IMR-90 (cell line): ENCODE measurements around the gene ZNF365. TPM values are rescaled to one million over a fixed set of nuclear protein-coding genes. Genes with fewer than 3 reads are reported as not detected.

Experiments
- ATAC-seq: fragments of 200-7000 bp; cut with Tn5 transposase; 2 replicates; pipeline ENCODE4 v1.9.1; 2020; ENCODE audit warnings: low read depth, mild to moderate bottlenecking, moderate library complexity
- BruUV-seq: library from RNA; stranded (reverse); fragments of 400-500 nt; replicated peaks from 2 replicates; lab custom pipeline; 2021; lab: Mats Ljungman, UMichigan
- CTCF ChIA-PET: fragments of 300-600 bp; formaldehyde crosslinking; extraction: SDS; loops from one replicate; lab custom pipeline; 2021; ENCODE audit warnings: antibody characterized with exemption; lab: Yijun Ruan, JAX
- POLR2A ChIA-PET: fragments of 300-600 bp; sonication (Branson Sonifier 250); formaldehyde crosslinking; loops from one replicate; lab custom pipeline; 2022; ENCODE audit warnings: antibody characterized with exemption; ENCODE audit not compliant: unreplicated experiment; lab: Charles Lee
- DNase-seq: peaks from one replicate; pipeline ENCODE4 v3.0.0; 2013
- H2AFZ ChIP-seq: replicated peaks from 2 replicates; pipeline ENCODE3; 2013; ENCODE audit warnings: low read length, mild to moderate bottlenecking; ENCODE audit not compliant: poor library complexity
- H2AK5ac ChIP-seq: 2 replicates; pipeline ENCODE4 v1.6.1; 2013; ENCODE audit warnings: low read depth, low read length, inconsistent platforms
- H2AK9ac ChIP-seq: replicated peaks from 2 replicates; pipeline ENCODE3; 2013; ENCODE audit warnings: mild to moderate bottlenecking, low read depth, low read length, moderate library complexity; ENCODE audit not compliant: poor library complexity
- H2BK120ac ChIP-seq: 2 replicates; pipeline ENCODE4 v1.6.1; 2013; ENCODE audit warnings: low read depth, low read length, inconsistent platforms
- H2BK15ac ChIP-seq: 3 replicates; pipeline ENCODE4 v1.6.1; 2013; ENCODE audit warnings: low read depth, low read length, inconsistent platforms
- H2BK20ac ChIP-seq: 2 replicates; pipeline ENCODE4 v1.6.1; 2013; ENCODE audit warnings: low read depth, mild to moderate bottlenecking, inconsistent platforms, low read length, moderate library complexity
- H2BK5ac ChIP-seq: 2 replicates; pipeline ENCODE4 v1.6.1; 2013; ENCODE audit warnings: mild to moderate bottlenecking, low read depth, low read length, inconsistent platforms; ENCODE audit not compliant: poor library complexity, severe bottlenecking
- H3K14ac ChIP-seq: replicated peaks from 2 replicates; pipeline ENCODE4 v1.6.1; 2013; ENCODE audit warnings: low read depth, low read length, inconsistent platforms
- H3K18ac ChIP-seq: 2 replicates; pipeline ENCODE4 v1.6.1; 2013; ENCODE audit warnings: low read depth, low read length, control low read depth
- H3K23ac ChIP-seq: 2 replicates; pipeline ENCODE4 v1.6.1; 2013; ENCODE audit warnings: low read depth, low read length, inconsistent platforms
- H3K27ac ChIP-seq: 2 replicates; pipeline ENCODE4 v1.5.1; 2013; ENCODE audit warnings: mild to moderate bottlenecking, control low read depth, low read length; ENCODE audit not compliant: insufficient read depth
- H3K27me3 ChIP-seq: 2 replicates; pipeline ENCODE4 v1.6.1; 2013; ENCODE audit warnings: low read length; ENCODE audit not compliant: control insufficient read depth, insufficient read depth
- H3K36me3 ChIP-seq: 2 replicates; pipeline ENCODE4 v1.6.1; 2013; ENCODE audit warnings: low read length, mixed read lengths; ENCODE audit not compliant: control insufficient read depth, insufficient read depth
- H3K4ac ChIP-seq: 2 replicates; pipeline ENCODE4 v1.6.1; 2013; ENCODE audit warnings: low read depth, low read length, inconsistent platforms
- H3K4me1 ChIP-seq: 2 replicates; pipeline ENCODE4 v1.6.1; 2013; ENCODE audit warnings: low read length, mixed read lengths; ENCODE audit not compliant: control insufficient read depth, insufficient read depth
- H3K4me2 ChIP-seq: 2 replicates; pipeline ENCODE4 v1.6.1; 2013; ENCODE audit warnings: low read depth, mild to moderate bottlenecking, control low read depth, low read length, moderate library complexity
- H3K4me3 ChIP-seq: 2 replicates; pipeline ENCODE4 v1.5.1; 2013; ENCODE audit warnings: low read depth, mild to moderate bottlenecking, control low read depth, low read length, moderate library complexity; ENCODE audit not compliant: insufficient read depth
- H3K56ac ChIP-seq: 2 replicates; pipeline ENCODE4 v1.6.1; 2013; ENCODE audit warnings: low read length, inconsistent platforms; ENCODE audit not compliant: insufficient read depth; ENCODE audit errors: extremely low read depth
- H3K79me1 ChIP-seq, 2 experiments: 2 replicates each; pipeline ENCODE4 v1.6.1; 2013; ENCODE audit warnings: low read length in 2 of 2, inconsistent platforms in 1 of 2, low read depth in 1 of 2
- H3K9ac ChIP-seq: 2 replicates; pipeline ENCODE4 v1.6.1; 2013; ENCODE audit warnings: low read depth, low read length, control low read depth
- H3K9me1 ChIP-seq: 2 replicates; pipeline ENCODE4 v1.6.1; 2013; ENCODE audit warnings: low read length, inconsistent platforms; ENCODE audit not compliant: insufficient read depth
- H3K9me3 ChIP-seq: 2 replicates; pipeline ENCODE4 v1.6.1; 2013; ENCODE audit warnings: low read length; ENCODE audit not compliant: control insufficient read depth, insufficient read depth
- H4K20me1 ChIP-seq: 2 replicates; pipeline ENCODE4 v1.6.1; 2013; ENCODE audit warnings: low read length, inconsistent platforms; ENCODE audit not compliant: insufficient read depth
- H4K5ac ChIP-seq: 2 replicates; pipeline ENCODE4 v1.6.1; 2013; ENCODE audit warnings: mild to moderate bottlenecking, low read depth, low read length, control low read depth
- H4K8ac ChIP-seq, 2 experiments: 2 replicates each; pipeline ENCODE4 v1.6.1; 2013; ENCODE audit warnings: low read depth in 2 of 2, low read length in 2 of 2, control low read depth in 1 of 2, inconsistent platforms in 1 of 2
- H4K91ac ChIP-seq: 2 replicates; pipeline ENCODE4 v1.6.1; 2013; ENCODE audit warnings: low read depth, low read length, inconsistent platforms; ENCODE audit not compliant: insufficient read depth
- FOS ChIP-seq: fragments of 150-350 bp; IDR thresholded peaks from 2 replicates; pipeline ENCODE4 v1.6.1; 2016; ENCODE audit warnings: low read depth, low read length
- POLR2A ChIP-seq: IDR thresholded peaks from 2 replicates; pipeline ENCODE4 v1.6.1; 2012; ENCODE audit warnings: mild to moderate bottlenecking, low read depth, low read length
- RCOR1 ChIP-seq: IDR thresholded peaks from 2 replicates; pipeline ENCODE4 v1.6.1; 2012; ENCODE audit warnings: mild to moderate bottlenecking, low read length, improper control_type of control experiment; ENCODE audit not compliant: insufficient replicate concordance
- USF2 ChIP-seq: fragments of 150-350 bp; IDR thresholded peaks from 2 replicates; pipeline ENCODE4 v1.6.1; 2017; ENCODE audit warnings: mild to moderate bottlenecking, antibody characterized with exemption, low read length, low read depth
- WGBS, 2 experiments: methylation state at CpG; one replicate each; pipeline versions ENCODE4 v1.1.5 to v1.1.7; 2013; ENCODE audit warnings: missing lambda C conversion rate in 2 of 2; ENCODE audit not compliant: insufficient read length in 1 of 2; ENCODE audit errors: extremely low coverage in 2 of 2; 5-methylcytosine and 5-hydroxymethylcytosine counted together
- dilution Hi-C: fragments of 300-500 bp; cut with HindIII; formaldehyde crosslinking; loops from one replicate; pipeline ENCODE4 v1.14.3; 2018; ENCODE audit warnings: low sequenced_read_pairs; ENCODE audit not compliant: unreplicated experiment
- in situ Hi-C: fragments of 300-500 bp; cut with MboI; formaldehyde crosslinking; loops from 3 replicates; pipeline ENCODE4 v1.14.3; 2019; ENCODE audit warnings: low sequenced_read_pairs, inconsistent platforms, mixed read lengths
- intact Hi-C: fragments of 100-400 bp; cut with micrococcal nuclease; formaldehyde crosslinking; loops from 2 replicates; pipeline ENCODE4 v1.10.0; 2022
- polyA plus RNA-seq, 3 experiments: library from polyadenylated mRNA; depleted of rRNA; stranded (reverse); fragments of >200 nt; gene quantifications; 2 replicates each; pipeline ENCODE4 v1.2.3, GENCODE V29; 2012; ENCODE audit warnings: low replicate concordance in 1 of 3
- total RNA-seq: library from RNA; depleted of rRNA; stranded (reverse); fragments of >200 nt; gene quantifications from 2 replicates; pipeline ENCODE4 v1.2.3, GENCODE V29; 2012

ZNF365 gene
- total and polyA plus RNA-seq, 2 of the 4 experiments (the other 2 are of a cell fraction), result 1.2 to 3.2 TPM

DNA sequence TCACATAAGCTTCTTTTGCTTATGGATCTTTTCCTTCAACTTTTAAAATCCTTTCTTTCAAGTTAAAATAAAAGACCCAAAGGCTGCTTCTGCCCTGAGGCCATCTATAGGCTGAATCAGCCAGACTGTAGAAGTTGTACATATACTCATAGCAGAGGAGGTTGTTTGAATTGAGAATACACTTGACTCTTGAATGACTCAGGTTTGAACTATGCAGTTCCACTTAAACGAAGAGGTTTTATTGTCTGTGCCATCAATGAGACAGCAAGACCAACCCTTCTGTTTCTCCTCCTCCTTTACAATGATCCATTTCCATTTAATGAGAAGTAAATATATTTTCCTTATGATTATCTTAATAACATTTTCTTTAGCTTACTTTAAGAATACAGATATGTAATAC, 5.8 kb downstream of the ZNF365 start:
- Histone ChIP-seq H4K8ac (no peak overlapping the region), H4K91ac (no peak overlapping the region), H3K14ac (no peak overlapping the region), H4K5ac (no peak overlapping the region), H2AFZ (no peak overlapping the region), H3K4me3 (no peak overlapping the region), H3K27me3 (no peaks in the 10 kb centered on the region), H3K4ac (no peak overlapping the region), H3K27ac (no peak overlapping the region), H4K20me1 (no peaks in the 10 kb centered on the region), H3K9ac (no peak overlapping the region), H2BK15ac (no peak overlapping the region), H3K9me1 (no peaks in the 10 kb centered on the region; the same call in 1 of the 2 replicates), H2BK20ac (no peak overlapping the region), H3K9me3 (no peaks in the 10 kb centered on the region), H3K4me2 (no peak overlapping the region; the same call in 1 of the 2 replicates), H2AK5ac (no peak overlapping the region), H3K36me3 (no peaks in the 10 kb centered on the region), H2BK120ac (no peak overlapping the region), H2AK9ac (no peak overlapping the region), H3K18ac (no peak overlapping the region), H3K4me1 (peaks cover 5% of the 10 kb centered on the region), H2BK5ac (no peak overlapping the region), H3K23ac (no peak overlapping the region), H3K56ac (no peak overlapping the region), H3K79me1 (no peaks in the 10 kb centered on the region; a peak in 1 of 4 replicates)
- WGBS, 2 experiments, result no CpG with 5 or more reads among the region's 1 CpG
- TF ChIP-seq FOS, result peak; percentile 61
- no peak for TF ChIP-seq POLR2A
- TF ChIP-seq USF2, result no peak
- peak; percentile 63 for TF ChIP-seq RCOR1
- dilution Hi-C loops, result no loop called here
- DNase-seq (peak; percentile 92), ATAC-seq (peak; percentile 92)
- BruUV-seq, result no TSS peak
- in situ Hi-C loops, result no loop called here
- intact Hi-C loops, result no loop called here
- CTCF ChIA-PET, result no interaction called here
- POLR2A ChIA-PET, result no interaction called here
